ENCODE data around the gene GDF9.

- TF ChIP-seq POLR2A (IDR thresholded peaks at IDR 0.05) (no peak), CTCF (IDR thresholded peaks at IDR 0.05) (no peak)
Observed at GRCh38 chr5:132827943-132828673, 38.2 kb downstream of the GDF9 start.

Measured in heart left ventricle (tissue), 13 donors.